NCI-H2171 treated with DMSO at 0.1 percent for 48 hours (cell line): Measurements from ENCODE around the gene BMF.
"Not testable (repeated sequence)": the region's sequence is repeated elsewhere in the genome, so short reads cannot be mapped to it uniquely, and the experiment has no call there.

Source experiments
- DNase-seq: peaks from one replicate; lab custom pipeline; 2025; lab: John Stamatoyannopoulos, UW

The BMF gene

DNA sequence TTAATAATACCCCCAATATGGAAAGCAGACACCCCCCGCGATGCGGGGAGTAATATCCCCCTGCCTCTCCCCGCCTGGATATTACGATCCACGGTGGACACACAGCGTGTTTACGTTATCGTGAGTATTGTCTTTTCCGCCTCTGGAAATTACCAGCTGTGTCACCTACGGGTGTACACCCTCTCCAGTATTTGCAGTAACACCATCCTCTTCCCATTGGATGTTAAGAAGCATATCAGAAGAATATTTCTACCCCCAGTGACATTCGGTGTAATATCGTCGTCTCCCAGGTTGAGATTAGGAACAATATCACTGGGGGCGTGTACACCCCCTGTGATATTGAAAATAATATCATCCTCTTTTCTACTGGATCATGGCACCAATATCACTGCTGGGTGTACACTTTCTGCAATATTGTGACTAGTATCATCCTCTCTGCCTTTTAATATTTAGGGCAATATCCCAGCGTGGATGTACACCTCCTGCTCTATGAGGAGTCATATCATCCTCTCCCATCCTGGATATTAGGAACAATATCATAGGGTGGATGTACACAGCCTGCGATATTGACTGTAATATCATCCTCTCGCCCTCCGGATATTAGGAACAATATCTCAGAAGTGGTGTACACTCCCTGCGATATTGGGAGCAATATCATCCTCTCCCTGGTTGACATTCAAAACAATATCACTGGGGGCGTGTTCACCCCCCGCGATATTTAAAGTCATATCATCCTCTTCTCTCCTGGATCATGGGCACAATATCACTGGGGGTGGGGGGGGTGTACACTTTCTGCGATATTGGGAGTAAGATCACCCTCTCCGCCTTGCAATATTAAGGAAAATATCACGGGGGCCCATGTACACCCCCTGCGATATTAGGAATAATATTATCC lies 20.3 kb upstream of the BMF start:
- DNase-seq, result no peak

DNA sequence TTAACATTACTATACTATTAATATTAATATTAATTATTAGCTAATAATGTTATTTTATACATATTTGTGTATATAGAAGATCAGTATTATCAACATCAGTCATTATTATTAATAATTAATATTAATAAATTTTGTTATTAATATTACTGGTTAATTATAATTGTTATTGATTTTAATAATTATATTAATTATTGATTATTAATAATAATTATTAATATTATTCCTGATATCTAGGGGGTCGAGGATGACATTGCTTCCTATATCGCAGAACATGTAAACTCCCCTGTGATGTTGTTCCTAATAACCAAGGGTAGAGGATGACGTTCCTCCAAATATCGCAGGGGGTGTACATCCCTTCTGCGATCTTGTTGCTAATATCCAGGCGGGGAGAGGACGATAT lies 17.3 kb upstream of the BMF start:
- DNase-seq, result no peak

DNA sequence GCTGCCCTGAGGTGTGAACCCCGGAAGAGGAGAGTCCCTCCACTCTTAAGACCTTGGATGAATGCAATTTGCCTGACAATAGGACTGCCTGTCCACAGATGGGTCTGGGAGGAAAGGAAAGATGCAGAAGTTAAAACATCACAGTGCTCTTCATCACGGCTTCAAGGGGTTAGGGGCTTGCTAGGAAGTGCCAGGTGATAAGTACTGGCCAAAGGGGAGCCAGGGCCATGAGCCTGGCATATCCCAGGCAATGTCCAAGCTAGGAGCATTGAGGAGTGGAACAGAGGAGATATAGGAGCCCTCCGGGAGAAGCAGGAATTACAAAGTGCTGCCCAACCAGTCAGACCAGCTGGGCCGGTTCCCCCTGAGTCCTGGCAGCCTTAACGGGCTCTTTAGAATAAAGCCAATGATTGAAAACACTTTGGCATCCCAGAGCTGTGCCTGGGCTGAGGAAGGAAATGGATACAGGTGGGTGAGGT lies 16.2 kb upstream of the BMF start:
- not testable (repeated sequence) for DNase-seq

DNA sequence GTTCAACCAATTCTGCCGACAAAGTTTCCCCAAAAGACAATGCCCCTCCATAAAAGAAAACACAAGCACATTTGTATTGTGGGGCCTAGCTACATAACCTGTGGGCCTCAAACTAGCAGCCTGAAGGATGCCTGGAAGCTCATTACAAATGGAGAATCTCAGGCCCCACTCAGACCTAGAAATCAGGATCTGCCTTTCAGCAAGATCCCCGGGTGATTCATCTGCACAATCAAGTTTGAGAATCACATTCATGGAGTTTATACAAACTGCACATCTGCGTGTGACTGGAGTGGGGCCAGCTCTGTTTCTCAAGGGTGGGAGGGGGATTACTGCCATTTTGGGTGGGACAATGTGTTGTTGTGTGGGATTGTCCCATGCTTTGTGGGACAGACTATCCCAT lies 15.7 kb upstream of the BMF start:
- DNase-seq, result not testable (repeated sequence)

DNA sequence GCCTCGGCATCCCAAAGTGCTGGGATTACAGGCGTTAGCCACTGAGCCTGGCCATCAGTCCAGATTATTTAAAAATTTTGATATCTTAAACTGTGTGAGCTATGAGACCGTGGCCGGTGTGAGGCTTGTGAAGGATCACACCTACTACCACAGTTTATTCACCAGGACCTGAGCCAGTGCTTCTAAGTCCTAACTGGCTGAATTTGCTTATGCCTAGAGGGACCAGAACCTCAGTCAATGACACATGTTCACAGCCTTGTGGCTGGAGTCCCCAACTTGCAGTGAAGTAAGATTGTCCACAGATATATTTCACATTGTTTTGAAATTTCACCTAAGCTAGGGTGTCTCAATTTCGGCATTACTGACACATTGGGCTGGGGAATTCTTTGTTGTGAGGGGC lies 15.2 kb upstream of the BMF start:
- not testable (repeated sequence) for DNase-seq

DNA sequence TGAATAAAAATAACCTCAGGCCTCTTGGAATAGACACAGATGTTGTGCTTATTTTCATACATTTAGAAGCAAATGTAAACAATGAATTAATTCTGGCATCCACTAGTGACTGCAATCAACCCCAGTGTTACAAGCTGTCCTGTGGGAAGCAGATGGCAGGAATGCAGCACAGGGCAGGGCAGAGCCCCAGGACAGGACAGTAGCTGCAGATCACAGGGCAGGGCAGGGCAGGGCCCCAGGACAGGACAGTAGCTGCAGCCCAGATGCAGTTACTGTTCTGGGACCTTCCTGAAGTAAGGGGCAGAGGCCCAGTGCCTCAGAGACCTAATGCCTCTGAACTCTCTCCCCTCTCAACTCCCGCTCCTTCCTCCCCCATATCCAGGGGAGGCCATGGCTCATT lies 14.3 kb upstream of the BMF start:
- not testable (repeated sequence) for DNase-seq

DNA sequence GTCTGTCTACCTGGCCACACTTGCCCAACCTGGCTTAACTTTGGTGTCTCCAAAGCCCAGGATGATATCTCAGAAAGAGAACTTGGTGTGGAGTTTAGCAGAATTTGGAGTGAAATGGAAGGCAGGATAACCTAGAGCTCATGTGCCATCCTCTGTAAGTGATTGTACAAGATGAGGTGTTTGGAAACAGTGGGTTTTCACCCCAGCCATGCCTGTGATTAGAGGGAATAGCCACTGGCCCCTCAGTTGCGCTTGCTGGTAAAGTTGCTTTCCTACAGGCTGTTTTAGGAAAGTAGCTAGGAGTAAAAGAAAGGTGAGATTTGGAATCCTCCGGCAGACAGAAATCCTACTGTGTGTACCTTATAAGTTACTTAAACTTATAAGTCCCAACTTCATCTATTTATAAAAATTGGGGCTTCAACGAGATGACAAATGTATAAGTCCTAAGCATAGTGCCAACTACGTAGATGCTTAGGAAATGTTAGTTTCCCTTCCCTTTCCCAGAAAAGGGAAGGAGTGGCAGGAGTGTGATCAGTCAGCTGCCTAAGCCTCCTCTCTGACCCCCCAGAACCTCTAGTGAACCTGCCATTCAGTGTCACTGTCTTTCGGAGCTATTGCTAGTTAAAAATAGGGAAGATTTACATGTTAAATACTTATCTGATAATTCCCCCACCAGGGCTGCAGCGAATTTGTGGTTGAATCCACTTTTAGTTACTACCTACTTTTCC lies 13.4 kb upstream of the BMF start:
- no peak for DNase-seq

DNA sequence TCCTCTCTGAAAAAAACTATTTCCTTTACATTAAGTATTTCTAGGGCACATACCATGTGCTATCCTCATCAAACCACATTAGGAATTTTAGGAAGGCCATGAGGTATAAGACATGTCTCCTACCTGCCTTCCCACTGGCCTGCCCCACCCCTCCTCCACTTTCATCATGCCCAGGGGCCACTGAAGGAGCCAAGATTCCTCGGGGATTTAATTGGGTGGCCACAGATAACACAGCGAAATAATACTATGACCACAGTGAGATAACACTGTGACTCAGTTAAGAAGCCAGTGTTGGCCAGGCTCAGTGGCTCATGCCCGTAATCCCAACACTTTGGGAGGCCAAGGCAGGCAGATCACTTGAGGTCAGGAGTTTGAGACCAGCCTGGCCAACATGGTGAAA lies 9.8 kb upstream of the BMF start:
- no peak for DNase-seq

DNA sequence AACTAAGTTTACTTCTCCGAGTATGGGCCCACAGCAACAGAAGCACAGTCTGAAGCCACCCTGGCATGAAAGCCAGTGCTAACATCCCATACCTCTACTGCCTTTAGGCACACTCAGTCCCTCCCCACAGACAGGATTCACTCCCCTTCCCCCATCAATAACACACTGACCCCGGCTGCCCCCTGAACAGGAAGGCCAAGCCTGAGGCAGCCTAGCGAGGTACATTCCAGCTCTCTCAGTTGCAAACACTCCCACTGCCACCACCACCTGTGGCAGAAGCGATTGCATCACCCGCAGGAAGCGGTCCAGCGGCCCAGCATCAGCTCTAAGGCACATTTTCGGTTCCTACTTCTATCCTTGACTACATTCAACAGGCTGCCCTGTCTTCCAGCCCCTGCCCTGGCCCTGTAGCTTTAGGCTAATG lies 7.0 kb upstream of the BMF start:
- DNase-seq, result no peak

DNA sequence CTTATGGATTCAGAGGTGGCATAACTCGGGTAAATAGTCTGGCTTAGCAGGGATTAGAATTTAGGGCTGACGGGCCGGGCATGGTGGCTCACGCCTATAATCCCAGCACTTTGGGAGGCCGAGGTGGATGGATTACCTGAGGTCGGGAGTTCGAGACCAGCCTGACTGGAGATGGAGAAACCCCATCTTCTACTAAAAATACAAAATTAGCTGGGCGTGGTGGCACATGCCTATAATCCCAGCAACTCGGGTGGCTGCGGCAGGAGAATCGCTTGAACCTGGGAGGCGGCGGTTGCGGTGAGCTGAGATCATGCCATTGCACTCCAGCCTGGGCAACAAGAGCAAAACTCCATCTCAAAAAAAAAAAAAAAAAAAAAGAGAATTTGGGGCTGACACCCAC lies 6.4 kb upstream of the BMF start:
- not testable (repeated sequence) for DNase-seq

DNA sequence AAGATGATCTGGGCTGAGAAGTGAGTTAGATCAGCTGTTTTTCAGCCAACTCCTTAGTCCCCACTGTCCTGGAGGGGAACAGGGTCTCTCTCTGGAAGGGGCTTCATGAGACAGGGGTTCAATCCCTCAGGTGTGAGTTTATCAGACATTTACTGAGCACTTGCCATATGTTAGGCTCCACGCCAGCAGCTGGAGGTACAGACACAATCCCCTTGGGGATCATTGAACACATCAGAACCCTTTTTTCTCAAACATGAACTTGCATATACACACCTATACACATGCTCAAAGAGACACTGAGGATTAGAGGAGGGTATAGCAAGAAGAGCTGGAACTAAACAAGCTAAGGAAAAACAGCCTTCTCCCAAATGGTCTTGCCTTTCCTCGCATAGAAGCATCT lies 5.5 kb upstream of the BMF start:
- peak; percentile 93 for DNase-seq

DNA sequence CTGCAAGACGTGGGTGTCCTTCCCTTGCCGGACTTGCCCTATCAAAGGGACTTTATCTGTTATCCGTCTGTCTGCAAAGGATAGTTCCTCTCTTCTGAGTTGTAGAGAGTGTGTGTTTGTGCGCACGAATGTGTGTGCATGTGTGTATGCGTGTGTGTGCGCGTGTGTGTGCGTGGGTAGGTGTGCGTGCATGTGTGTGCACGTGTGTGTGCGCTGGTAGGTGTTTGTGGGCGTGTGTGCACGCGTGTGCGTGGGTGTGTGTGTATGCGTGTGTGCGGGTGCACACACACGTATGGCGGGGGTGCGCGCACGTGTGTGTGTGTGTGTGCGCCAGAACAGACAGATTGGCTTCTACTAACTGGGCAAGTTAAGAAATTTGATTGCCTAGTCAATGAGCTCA lies 4.1 kb upstream of the BMF start:
- DNase-seq, result no peak

DNA sequence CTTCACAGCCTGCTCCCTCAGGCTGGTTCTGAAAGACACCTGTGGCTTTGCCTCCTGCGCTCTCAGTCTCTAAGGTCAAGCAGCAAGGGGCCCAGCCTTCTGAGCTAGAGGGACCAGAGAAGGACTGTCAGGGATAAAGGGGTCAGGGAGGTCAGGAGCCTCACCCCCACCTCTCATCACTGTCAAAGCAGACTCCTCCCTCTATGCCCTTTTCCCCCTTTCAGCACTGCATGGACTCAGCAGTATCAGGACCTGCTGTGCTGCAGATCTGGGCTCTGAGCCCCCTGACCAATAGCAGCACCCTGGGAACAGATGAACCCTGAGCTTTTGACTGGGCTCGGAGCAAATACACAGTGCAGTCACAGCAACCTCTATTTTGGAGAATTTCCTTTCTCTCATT lies 3.2 kb upstream of the BMF start:
- no peak for DNase-seq

DNA sequence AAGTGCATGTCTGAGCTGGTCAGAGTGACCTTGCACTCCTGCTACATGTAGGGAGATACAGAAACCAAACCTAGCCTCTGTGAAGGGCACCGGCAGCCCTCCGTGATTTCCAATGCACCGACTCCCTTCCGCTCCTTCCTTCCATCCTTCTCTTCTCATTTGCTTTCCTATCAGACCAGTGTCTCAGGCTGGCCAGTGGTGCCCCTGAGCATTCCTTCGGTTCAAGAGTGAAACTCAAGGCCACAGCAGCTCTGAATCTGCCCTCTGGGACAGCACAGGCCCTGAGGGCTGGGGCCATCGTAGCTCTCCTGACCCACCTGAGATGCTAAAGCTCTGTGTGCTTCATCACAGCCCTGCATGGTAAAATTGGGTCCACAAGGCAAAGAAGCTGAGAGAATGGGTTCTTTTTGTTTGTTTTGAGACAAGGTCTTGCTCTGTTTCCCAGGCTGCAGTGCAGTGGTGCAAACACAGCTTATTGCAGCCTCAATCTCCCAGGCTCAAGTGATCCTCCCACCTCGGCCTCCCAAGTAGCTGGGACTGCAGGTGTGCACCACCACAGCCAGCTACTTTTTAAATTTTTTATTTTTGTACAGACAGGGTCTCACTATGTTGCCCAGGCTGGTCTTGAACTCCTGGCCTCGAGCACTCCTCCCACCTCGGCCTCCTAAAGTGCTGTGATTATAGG lies 2.3 kb upstream of the BMF start:
- DNase-seq, result no peak

DNA sequence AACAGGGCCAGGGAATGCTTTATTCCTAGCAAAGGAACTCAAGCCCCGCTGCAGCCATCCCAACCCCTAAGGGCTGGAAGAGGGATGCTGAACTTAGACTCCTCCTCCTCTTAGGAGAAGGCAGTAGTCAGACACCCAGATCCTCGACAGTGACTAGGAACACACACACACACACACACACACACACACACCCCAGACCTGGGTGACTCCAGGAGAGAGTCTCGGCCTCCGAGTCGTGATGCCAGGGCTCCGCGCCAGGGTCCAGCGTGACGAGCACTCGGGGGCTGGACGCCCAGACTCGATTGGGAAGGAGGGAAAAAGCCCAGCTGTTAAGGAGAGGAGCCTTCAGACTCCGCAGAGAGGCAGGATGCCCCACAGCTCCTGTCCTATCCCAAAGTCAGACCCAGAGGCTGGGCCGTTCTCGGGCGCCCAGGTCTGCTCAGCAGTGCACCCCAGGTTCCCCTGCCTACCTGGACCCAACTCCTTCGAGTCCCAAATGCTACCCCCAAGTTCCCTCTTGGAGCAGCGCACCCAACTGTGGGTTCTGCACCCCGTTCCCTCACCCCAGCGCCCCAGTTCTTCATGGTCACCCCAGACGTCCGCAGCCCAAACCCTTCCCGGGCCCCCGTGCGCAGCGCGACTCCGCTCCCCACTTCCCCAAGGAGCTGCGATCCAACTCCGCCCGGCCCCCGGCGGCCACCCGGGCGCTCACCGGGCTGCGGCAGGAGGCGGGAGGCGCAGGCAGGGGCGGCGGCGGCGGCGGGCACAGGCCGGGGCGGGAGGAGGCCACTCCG lies 421 bp downstream of the BMF start:
- peak; percentile 20 for DNase-seq

DNA sequence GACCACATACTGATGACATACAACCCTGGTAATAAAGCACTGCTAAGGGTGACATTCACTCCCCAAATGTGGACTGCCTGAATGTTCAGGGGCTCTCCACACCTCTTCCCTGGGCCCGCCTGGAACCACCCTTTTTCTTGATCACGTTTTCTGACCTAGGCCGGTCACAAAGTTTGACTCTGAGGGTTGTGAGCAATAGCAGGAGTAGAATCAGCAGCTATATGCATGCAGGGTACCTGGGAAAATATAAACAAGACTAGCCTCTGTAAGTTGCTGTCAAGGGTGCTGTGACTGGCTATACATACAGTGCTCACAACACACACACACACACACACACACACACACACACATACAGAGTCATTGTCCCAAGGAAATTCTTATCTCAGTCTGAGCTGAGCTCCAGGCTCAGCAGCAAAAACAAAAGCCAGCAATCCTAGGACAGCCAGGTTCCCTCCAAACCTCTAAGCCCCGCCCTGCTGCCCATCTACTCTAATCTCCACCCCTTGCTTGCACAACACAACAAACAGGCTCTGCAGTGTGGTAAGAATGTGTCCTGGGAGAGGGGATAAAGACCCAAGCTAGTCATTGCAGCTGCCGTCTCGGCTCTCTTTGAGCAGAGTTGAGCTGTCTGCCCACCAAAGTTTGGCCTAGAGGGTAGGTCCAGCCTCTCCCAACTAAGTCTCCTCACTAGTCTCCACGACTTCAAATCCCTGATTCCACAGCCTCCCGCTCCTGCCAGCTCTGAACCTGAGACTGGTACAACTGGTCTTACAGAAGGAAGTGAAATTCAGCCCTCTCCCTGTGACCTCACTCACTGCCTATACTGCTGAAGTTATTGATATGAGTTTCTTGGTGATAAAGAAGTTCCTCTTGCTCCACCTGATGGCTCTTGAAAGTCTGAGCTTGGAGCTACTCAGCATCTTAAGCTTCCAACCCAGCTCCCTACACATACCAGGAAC lies 2.2 kb downstream of the BMF start:
- DNase-seq, result no peak

DNA sequence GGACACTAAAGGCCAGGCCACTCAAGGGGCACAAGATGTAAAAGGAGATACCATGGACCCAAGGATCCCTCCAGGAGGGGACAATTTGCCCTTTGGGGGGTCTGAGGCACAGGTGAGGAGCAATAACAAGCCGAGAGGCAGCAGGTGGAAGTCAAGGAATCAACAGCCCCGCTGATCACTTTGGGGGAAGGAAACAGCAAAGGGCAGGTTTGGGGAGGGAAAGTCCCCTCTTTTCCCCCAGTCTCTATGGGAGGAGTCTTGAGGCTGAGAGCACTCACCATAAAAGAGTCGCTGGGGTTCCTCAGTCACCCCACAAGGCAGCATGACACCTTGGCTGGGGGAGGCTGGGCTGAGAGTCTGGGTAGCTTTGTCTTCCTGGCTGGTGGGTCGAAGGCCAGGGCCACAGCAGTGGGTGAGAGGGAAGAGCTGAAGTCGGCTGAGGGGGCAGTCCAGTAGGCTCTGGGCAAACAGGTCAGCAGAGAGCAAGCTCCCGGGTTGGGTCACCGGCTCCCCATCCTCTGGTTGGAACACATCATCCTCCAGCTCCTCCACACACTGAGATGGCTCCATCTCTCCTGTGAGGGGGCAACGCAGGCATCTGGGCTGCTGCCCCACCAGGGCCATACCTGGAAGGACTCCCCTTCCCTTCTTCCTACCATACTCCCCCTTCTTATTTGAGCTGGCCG lies 3.0 kb downstream of the BMF start:
- DNase-seq, result no peak

DNA sequence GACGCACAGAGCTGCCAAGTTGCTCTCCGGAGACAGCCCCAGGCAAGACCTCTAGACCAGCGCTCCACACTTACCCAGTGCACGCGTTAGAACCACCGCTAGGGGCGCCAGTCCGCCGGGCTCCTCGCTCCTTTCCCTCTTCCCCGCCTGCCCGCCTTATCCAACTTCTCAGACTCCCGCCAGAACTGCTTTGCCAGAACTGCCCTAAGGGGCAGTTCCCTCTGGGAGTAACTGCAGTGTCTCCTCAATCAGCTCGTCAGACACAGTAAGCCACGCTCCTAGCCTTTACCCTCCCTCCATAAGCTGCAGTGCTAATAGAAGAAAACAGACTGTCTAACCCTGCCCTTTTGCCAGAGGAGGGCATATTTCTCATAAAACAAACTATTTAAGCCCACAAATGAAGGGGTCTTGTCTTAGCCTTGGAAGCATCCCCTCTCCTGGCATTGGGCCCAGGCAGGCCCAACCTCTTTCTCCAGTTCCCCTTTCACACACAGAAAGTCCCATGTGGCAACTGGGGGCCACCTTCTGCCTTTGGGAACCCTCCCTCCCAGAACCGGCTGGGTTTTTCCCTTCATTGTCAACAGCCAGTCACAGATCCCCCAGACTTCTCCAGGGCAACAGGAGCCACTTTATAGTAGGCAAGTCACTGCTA lies 3.7 kb downstream of the BMF start:
- DNase-seq, result peak; percentile 87

DNA sequence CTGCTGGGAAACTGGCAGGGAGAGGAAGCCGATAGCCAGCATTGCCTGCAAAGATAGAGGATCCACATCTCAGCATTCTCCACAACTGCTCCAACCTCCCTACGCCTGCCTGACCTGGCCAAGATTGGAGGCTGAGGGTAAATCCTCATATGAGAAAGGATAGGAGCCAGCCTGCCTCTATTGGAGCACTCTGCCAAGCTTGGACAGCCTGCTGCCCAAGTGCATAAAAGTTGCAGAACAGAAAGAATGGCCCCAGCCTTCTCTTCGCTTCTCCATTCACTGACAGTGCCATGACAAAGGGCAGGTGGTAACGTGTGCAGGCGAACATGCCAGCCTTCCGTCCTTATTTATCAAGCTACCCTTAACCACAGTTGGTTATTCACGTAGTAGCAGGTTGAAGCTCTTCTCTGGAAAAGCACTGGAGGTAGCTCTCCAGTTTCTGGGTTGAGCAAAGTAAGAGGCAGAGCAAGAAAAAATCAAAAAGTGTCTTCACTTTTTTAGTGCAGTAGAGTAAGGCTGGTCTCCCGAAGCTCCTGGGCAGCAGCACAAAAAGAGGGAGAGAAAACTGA lies 4.3 kb downstream of the BMF start:
- DNase-seq, result no peak
